ENCODE measurements around the gene DNAL4.

DNAL4 gene

DNA sequence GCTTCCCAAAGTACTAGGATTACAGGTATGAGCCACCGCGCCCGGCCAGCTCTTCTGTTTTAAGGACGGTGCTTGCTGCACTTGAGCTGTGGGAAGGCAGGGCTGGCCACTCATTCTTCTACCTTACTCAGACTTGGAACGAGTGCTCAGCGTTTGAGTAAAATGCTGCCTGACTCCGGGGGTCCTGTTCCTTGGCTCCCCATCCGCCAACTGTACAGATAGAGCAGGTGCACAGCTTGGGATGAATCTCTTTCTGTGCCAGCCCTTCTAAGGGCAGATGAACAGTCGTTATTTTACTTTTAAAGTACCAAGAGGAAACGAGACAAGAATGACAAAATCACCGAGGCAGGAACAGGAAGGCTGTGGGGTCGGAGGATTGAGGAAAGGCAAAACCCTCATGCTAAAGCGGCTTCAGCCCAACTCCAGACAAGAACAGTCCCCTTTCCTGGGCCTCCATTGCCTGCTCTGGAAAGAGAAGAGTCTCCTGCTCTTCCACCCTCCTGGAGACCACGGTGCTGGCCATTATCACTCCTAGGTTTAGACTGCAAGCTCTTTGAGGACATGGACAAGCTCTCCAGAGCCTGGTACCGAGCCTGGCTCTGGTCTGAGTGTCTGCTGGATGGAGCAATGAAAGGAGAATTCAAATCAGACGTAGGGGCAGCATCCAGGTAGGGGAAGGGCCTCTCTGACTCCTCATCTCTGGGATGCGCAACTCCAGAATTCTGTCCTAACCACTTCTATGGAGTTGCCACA lies 37.1 kb downstream of the DNAL4 start:
- DNase-seq = no peak

- peak; percentile 92 for DNase-seq
Observed at GRCh38 chr22:38755911-38756532, 37.9 kb downstream of the DNAL4 start, which contains the start of gene SUN2. SUN2 (minus strand) TSS chr22:38755998; CDS start chr22:38752628, 3,370 bp downstream.

DNA sequence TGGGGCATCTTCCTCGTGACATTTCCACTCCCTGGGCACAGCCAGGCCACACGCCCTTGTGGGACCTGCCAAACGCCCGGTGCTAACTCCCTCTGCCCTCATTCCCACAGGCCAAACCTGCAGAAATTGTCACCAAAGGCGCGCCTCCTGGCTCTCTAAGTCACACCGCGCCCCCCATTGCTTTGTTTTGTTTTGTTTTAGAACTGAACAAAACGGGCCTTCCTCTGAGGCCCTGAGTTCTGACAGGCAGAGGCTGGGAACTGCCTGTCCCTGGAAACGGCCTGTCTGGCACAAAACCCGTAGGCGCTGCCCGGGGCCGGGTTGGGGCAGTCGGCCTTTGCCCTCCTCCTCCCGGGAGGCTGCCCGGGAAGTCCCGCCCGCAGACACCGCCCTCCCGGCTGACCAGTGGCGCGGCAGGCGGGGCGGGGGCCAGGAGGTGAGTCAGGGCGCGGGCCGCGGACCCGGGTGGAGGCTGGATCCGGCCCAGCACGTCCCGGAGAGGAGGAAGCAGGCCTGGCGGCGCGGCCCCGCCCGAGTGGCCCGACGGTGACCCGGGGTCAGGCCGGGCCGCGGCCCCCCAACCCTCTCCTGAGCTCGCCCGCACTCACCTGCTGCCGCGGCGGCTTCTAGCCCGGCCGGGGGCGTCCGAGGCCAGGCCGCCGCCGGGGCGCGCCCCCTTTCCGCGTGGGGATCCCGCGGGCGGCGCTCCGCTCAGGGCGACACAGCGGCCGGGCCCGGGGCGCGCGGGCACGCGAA lies 38.6 kb downstream of the DNAL4 start:
- DNase-seq = peak; percentile 72 to 83

DNA sequence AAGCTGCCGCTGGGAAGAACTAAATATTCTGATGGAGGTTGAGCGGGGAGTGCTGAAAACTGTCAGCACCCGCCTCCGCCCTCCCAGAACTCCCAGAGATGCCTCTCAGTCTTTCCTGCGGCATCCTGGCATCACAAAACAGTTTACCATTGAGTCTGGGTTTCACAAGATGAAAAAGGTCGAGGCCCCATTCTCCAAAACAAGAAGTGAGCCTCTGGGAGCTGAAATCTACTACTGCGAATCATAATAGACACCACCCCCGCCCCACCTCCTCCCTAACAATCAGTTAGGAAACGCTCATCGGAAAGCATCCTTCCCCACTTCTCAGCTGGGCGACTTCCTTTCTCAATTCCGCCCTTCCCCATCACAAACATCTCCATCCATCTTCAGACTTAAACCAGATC lies 39.2 kb downstream of the DNAL4 start:
- DNase-seq = no peak

DNA sequence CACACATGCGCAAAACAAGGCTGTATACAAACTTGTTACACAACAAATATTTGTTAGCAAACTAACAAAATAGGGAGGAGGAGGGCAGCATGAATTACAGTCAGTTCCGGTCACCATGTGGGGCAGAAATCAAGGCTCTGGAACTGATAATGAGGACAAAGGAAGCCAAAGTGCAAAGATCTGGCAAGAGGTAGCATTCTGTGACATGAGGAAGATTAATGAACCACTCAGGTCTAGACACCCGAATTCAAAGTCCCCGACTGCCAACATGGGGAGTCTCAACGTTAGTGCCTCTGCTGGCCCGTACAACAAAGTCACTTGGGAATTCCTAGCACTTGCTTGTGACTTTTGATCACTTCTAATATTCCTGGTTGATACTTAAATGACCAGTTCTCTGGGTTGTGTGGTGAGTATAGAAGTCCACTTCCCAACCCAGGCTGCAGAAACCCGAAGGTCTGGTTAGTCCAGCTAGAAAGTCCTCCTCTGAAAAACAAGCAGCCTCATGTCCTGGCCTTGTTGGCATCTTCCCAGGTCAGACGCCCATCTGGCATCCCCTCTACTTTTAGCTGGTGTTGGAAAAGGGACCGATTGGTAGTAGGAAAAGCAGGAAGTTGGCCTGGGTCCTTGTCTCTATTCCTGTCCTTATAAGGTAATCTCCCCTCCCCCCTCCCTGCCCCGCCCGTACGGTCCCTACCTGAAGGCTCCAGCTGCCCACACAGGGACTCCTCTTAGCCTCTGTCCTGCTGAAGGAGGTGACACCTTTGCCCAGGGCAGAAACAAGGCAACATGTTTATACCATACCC lies 39.8 kb downstream of the DNAL4 start:
- peak; percentile 51 to 54 for DNase-seq

DNA sequence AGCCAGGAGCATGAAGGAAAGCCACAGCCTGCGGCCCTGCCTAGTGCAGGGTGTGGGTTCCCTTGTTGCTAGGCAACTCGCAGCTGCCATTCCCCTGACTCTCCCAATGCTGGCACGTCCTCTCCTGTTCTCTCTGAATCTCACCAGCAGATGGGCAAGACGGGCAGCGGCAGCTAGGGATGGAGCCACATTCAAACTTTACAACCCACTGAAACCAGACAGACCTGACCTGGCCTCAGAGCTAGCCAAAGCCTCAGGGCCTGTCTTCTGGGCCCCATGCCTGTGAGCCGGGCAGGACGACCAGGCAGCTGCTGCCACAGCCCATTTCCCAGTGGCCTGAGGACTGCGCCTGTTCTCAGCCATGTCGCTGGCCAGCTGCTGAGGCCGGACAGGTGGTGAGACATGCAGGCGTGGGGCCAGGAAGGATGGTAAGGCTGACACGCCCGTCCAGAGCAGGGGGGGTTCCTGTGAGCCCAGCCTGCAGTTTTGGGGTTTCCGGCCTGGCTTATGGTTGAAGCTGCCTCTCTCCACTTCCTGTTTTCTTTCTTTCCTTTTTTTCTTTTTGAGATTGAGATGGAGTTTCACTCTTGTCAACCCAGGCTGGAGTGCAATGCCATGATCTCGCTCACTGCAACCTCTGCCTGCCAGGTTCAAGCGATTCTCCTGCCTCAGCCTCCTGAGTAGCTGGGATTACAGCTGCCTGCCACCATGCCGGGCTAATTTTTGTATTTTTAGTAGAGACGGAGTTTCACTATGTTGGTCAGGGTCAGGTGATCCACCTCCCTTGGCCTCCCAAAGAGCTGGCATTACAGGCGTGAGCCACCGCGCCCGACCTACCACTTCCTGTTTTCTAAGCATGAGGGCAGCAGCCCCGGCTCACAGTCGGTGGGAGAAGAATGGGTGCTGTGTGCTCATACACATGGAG lies 42.3 kb downstream of the DNAL4 start:
- no peak for DNase-seq

DNA sequence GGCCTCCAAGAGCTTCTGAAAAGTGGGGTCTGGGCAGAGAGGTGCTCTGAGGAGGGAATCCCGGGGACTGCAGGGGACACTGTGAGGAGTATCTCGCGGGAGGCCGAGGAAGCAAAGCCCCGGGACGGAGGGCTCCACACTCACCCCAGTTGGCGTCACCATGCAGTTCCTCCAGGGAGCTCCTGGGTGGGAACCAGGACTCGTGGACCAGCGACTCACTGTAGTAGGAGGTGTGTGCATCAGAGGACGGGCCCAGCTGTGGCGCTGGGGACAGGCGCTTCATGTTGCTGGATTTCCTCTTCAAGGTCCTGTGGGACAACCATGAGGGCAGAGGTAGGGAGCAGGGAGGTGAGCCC lies 42.9 kb downstream of the DNAL4 start:
- no peak for DNase-seq

DNA sequence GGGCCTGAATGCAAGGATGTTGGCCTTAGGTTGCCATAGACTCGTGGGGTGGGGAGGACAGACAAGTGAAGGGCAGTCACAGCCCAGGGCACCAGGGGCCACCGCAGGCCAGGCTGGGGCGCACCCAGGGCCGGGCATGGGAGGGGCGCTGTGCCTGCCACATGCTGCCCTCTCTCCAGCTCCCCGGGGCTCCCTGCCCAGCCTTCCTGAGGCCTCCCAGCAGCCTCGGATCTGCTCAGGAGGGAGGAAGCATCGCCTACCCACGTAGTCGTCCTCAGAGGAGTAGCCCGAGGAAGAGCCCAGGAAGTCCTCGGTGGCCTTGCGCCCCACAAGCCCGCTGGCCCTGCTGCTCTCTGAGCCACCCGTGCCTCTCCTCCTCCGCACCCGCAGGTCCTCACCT lies 43.3 kb downstream of the DNAL4 start:
- DNase-seq = no peak

GRCh38 chr22:38750104-38750503 lies 43.8 kb downstream of the DNAL4 start:
- no peak for DNase-seq

DNA sequence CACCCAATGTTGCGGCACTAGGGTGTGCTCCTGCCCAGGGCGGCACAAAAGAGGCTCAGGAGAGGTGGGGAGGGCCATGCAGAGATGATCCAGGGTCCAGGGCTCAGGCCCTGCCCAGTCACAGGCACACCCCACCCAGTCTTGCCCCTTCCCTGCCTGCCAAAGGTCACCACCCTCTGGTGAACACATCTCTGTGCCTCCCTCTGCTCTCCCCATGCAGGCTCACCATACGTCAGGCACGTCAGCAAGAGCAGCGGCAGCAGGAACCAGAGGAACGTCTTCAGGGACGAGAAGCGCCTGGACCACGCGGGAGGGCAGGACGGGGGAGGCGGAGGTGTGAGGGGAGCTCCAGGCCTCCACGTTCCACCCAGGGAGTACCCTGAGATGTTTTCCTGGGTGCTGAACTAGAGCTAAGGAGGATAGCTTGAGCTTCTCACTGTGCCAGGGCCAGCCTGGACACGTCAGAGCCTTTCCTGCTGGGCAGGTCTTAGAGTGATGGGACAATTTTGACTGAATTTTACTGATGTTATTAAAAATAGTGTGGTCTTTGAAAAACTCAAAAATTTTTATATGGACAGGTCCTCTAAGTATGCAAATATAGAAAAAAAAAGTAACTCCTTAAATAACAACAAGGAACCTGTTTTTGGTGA lies 45.3 kb downstream of the DNAL4 start:
- DNase-seq = no peak

DNA sequence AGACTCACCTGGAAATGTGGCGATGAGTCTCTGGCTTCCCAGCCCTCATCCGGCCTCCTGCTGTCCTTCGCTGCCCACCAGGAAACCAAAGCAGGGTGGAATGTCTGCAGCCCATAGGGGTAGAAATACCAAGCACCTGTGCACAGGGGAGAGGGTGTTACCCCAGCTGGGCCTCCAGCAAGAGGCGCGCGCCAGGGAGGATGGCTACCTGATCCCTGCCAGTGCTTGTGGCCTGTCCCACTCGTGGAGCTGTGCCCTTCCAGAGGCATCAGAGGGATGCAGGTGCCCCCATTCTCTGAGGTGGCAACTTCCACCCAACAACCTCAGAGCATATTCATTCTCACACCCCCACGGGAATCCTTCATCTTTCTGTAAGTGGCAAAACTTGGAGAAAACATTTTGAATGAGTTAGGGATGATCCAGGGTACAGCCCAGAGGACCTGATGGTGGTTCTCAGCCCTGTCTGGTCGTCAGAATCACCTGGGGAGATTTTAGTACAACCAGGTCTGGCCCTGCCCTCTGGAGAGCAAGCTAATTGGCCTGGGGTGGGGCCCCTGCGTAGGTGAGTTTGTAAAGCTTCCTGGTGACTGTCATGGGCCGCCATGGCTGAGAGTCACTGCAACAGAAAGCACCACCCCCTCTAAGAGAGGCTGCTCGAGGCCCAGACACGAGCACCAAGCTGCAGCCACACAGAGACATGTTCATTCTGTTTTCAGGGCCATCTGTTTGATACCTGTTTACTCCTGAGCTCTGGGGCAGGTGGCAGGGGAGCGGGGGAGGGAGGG lies 48.1 kb downstream of the DNAL4 start:
- DNase-seq = no peak

DNA sequence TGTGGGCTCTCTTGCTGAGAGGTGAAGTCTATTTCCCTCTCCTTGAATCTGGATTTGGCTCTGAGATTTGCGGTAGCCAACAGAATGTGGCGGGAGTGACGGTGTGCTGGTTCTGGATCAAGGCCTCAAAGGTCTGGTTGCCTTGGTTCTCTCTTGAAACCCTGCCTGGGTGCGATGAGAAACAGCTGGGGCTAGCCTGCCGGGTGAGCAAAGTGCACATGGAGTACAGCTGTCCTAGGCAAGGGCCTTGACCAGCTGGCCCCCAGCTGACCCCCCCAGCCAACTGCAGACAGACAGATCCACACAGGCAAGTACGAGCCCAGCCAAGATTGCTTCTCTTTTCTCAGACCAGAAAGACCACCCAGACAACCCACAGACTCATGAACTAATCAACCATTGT lies 49.0 kb downstream of the DNAL4 start:
- no peak for DNase-seq

GRCh38 chr22:38742176-38742942 lies 51.6 kb downstream of the DNAL4 start:
- DNase-seq = no peak

DNA sequence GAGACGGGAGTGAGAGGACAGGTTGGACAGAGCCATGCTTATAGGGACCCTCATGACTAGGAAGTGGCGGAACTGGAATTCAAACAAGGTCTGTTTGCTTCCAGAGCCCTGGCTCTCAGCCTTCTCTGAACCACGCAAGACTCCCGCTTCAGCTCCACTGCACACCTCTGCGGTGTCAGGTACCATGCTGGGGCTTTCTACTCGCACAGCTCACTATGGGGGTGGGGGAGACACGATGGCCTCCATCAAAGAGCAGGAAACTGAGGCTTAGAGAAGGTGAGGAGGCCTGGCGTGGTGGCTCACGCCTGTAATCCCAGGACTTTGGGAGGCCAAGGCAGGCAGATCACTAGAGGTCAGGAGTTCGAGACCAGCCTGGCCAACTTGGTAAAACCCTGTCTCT lies 52.4 kb downstream of the DNAL4 start:
- no peak for DNase-seq

- DNase-seq = no peak
Observed at GRCh38 chr22:38741166-38741565, 52.8 kb downstream of the DNAL4 start.

DNA sequence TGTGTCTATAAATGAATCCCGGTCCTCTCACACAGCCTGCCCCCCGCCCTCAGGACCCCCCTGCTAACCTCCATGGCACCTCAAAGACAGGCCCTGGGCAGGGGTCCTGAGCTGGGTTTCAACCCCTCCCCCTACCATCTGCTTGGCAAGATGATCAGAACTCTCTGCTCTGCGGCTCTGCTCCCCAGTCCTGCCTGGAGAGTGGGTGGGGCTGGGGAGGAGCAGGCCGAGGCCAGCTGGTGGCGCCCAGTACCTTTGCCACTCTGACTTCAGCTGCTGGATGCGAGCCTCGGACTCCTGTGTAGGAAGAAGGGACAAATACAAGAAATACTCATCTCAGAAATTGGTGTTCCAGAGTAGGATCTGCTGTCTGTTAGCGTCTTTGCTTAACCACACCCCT lies 53.2 kb downstream of the DNAL4 start:
- DNase-seq = no peak

DNA sequence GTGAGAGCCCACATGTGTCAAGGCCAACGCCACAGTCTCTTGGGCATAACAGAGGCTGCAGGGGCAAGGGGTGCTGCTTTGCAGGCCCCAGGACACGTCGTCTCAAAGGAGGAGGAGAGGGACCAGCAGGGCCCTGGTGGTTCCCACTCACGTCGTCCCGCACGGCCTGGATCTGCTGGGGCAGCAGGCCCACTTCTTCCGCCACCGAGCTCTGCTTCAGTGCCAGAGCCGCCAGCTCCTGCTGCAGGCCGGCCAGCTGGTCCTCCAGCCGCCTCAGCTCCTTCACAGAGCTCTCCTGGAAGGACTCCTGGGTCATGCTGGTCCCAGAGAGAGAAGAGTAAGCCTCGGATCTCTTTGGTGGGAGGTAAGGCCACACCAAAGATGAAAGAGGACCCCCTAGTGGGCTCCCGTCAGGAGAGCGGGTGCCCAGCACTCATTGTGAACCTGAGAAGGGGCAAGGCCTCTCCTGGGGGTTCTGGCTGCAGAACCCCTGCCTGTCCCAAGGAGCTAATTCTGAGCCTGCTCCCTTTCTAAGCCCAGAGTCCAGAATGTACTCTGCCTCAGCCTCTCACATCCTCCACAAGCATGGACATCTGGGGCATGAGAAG lies 53.7 kb downstream of the DNAL4 start:
- no peak for DNase-seq

- no peak for DNase-seq
Observed at GRCh38 chr22:38739300-38740055, 54.5 kb downstream of the DNAL4 start.

Data from hippocampal formation (tissue), 2 donors.